ENCODE measurements around the gene EYA2. TPM values are rescaled to one million over a fixed set of nuclear protein-coding genes. Genes with fewer than 3 reads are reported as not detected.

The EYA2 gene
- total and polyA plus RNA-seq, 12 donors = 0.26 to 1.9 (median 0.70) TPM

DNA sequence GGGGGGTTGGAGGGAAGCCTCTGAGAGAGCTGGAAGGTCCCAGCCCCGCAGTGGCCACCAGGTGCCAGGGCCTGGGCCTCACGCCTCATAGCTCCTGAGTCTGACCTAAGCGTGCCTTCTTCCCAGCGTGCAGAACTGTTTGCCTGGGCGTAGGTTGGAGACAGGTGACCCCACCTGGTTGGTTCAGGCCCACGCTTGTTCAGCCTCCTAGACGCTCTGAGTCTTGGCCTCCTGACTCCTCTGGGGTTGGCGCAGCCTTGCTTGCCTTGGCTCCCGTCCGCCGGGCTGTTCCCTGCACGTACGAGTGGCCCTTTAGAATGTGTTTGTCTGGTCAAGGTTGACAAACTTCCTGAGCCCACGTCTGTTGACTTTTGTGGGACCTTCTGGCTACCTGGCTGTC is 70.8 kb downstream of the EYA2 start:
- Histone ChIP-seq H3K27ac (no peak overlapping the region), H3K4me1 (no peaks in the 10 kb centered on the region), H3K9me3 (no peaks in the 10 kb centered on the region), H3K4me3 (no peak overlapping the region), H3K36me3 (no peaks in the 10 kb centered on the region), H3K27me3 (peaks cover 0 to 30% (median 8%) of the 10 kb centered on the region in 7 donors)
- DNase-seq = no peak
- intact Hi-C loops (cut with DNase I) = no loop called here
- no peak for ATAC-seq
- WGBS, 2 donors = 78 to 93% methylated on average over 14 of the region's 14 CpGs
- TF ChIP-seq, protein P1, sequence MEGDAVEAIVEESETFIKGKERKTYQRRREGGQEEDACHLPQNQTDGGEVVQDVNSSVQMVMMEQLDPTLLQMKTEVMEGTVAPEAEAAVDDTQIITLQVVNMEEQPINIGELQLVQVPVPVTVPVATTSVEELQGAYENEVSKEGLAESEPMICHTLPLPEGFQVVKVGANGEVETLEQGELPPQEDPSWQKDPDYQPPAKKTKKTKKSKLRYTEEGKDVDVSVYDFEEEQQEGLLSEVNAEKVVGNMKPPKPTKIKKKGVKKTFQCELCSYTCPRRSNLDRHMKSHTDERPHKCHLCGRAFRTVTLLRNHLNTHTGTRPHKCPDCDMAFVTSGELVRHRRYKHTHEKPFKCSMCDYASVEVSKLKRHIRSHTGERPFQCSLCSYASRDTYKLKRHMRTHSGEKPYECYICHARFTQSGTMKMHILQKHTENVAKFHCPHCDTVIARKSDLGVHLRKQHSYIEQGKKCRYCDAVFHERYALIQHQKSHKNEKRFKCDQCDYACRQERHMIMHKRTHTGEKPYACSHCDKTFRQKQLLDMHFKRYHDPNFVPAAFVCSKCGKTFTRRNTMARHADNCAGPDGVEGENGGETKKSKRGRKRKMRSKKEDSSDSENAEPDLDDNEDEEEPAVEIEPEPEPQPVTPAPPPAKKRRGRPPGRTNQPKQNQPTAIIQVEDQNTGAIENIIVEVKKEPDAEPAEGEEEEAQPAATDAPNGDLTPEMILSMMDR (IDR thresholded peaks at IDR 0.05) = no peak

DNA sequence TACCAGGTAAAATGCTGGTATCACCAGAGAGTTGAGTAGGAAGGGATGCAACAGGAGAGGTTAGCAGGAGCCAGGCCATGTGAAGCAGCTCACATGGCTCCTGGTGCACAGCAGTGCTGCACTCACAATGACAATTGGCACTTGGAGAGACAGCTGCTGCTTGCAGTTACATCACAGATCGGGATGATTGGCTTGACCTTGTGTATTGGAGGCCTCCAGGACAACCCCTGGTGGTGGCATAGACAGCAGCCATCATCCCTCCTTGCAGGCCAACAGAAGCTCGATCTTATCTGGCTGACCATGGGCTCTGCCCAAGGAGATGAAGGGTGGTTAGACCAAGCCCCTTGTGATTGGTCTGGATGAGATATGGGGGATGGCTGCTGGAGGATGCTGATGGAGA is 73.0 kb downstream of the EYA2 start:
- no peak for DNase-seq
- Histone ChIP-seq H3K36me3 (no peaks in the 10 kb centered on the region), H3K27me3 (peaks cover 0 to 34% (median 8%) of the 10 kb centered on the region in 7 donors), H3K27ac (no peak overlapping the region), H3K4me3 (no peak overlapping the region), H3K4me1 (no peaks in the 10 kb centered on the region), H3K9me3 (no peaks in the 10 kb centered on the region)
- no peak for ATAC-seq
- intact Hi-C loops (cut with DNase I) = no loop called here
- TF ChIP-seq, protein P1 (IDR thresholded peaks at IDR 0.05) = no peak
- 75 to 83% methylated on average over 2 of the region's 2 CpGs for WGBS, 2 donors

DNA sequence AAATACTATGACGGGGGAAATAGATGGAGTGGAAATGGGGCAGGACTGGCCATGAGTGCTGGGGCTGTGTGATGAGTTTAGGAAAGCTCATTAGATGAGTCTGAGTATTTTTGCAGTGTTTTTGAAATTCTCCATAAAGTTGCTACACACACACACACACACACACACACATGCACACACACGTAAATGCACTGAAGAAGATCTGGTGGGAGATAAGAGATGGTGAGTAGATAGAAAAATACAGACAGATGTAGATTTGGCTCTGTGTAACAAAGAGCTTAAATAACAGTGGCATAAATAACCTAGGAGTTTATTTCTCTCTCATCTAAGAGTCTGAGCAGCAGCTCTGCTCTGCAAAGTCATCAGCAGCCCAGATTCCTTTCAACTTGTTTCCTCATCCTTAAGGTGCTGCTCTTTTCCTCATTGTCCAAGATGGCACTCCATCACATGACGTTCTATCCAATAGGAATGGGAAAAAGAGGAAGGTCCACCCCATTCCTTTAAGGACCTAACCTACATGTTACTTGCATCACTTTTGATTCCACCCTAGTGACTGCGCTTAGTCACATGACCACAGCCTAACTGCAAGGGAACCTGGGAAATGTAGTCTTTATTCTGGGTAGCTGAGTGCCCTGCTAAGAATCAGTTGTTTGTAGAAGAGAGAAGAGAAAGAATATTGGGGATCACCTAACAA is 76.4 kb downstream of the EYA2 start:
- DNase-seq (no peak), ATAC-seq (peak in 1 of 8 donors; percentile 42)
- Histone ChIP-seq H3K27ac (no peak overlapping the region), H3K4me1 (no peaks in the 10 kb centered on the region), H3K36me3 (no peaks in the 10 kb centered on the region), H3K27me3 (peaks cover 0 to 60% (median 8%) of the 10 kb centered on the region in 7 donors), H3K4me3 (no peak overlapping the region), H3K9me3 (no peaks in the 10 kb centered on the region)
- WGBS, 2 donors = 19 to 24% methylated on average over 4 of the region's 4 CpGs
- TF ChIP-seq, protein P1 (IDR thresholded peaks at IDR 0.05) = no peak
- intact Hi-C loops (cut with DNase I) = no loop called here

DNA sequence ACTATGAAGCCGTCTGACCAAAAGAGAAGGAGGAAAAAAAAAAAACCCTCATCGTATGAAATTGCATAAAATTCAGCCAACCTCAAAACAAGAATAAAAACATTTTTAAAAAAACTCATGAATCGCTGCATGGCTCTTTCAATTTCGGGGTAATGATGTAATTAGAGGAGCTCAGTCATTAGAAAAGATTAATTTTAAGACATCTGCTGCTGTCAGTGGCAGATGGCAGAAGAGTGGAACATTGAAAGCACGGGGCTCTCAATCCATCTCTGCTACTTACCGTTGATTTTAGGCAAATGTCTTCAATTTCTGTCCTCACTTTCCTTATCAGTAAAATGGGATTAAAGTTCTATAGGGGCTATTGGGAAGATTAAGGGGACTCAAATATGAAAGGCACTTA is 79.1 kb downstream of the EYA2 start:
- intact Hi-C loops (cut with DNase I) = no loop called here
- no peaks in the 10 kb centered on the region for H3K36me3 ChIP-seq
- WGBS, 2 donors = 73 to 82% methylated on average over 6 of the region's 6 CpGs
- ATAC-seq (no peak), DNase-seq (no peak)
- H3K9me3 ChIP-seq = no peaks in the 10 kb centered on the region
- no peak overlapping the region for H3K4me3 ChIP-seq
- no peaks in the 10 kb centered on the region for H3K4me1 ChIP-seq
- H3K27ac ChIP-seq = no peak overlapping the region
- TF ChIP-seq, protein P1 (IDR thresholded peaks at IDR 0.05) = no peak
- H3K27me3 ChIP-seq = peaks cover 0 to 66% (median 4%) of the 10 kb centered on the region in 7 donors
